ENCODE measurements around the gene PKDREJ.

The PKDREJ gene

DNA sequence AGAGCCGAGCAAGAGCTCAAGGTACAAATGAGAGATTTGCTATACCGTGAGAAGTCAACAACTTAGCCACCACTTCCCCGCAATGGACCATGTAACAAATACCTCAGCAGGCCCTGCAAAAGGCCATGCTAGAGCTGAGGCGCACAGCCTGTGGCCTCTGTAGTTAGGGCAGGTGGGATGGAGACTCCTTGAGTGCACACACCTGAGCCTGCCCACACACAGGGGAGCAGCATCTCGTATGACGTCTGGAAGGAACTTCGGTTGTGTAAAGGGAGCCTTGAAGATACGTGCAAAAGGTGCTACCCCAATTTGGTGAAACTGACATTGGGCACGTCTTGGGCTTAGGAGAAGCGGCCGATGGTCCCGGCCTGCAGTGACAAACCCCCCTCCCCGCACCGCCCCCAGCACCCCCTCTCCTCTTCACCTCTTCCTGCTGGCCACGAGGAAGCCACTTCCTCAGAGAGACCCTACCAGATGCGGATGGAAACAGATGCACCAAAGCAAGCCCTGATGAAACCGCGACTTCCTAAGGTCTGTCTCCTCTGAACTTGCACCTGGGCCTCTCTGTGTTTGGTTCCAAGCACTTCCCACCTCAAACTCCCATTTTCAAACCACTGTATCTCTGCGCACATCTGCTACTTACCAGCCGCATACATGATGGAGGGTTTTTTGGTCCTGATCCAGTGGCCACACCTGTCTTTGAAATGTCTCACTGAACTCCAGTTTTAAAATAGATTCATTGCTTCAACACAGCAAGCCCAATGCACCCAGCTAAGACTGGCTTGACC lies 23.7 kb downstream of the PKDREJ start:
- DNase-seq (ENCODE audit: low spot score), result no peak

GRCh38 chr22:46238541-46238940 lies 24.6 kb downstream of the PKDREJ start:
- DNase-seq (ENCODE audit: low spot score), result no peak

DNA sequence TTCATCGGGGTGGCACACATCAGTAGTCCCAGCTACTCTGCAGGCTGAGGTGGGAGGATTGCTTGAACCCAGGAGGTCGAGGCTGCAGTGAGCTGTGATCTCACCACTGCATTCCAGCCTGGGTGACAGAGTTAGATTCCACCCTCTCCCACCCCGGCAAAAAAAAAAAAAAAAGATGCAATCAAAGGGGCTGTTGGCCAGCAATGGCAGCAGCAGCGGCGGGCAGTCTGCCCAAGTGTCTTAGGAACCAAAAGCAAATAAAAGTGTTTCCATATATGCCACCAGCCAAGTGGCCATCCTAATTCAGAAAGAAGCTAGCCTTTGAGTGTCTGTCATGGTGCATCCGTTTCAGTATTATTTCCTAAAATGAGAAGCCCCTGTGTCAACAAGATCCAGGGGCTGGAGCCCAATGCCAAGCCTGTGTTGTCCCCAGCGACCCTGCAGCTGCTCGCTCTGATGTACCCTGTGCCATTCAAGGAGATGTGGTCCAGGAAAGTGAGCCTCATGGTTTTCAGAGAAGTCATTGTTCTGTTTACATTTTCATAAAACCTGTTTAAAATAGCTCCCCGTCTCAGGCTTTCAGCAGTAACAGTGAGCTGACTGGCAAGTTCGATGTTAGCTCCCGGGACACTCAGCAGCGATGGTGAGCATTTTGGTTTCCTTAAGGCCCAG lies 25.6 kb downstream of the PKDREJ start:
- DNase-seq (ENCODE audit: low spot score), result no peak

DNA sequence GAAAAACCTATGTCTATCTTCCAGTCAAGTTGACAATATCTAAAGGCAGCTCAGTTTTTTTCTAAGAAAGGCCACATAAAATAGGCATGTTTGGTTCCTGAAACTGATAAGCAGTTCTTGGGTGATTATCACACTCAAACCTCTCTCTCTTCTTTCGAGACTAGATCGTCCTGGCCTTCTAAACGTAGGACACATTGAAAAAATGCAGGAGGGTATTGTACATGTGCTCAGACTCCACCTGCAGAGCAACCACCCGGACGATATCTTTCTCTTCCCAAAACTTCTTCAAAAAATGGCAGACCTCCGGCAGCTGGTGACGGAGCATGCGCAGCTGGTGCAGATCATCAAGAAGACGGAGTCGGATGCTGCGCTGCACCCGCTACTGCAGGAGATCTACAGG lies 28.2 kb downstream of the PKDREJ start:
- DNase-seq (ENCODE audit: low spot score), result no peak

GRCh38 chr22:46233231-46233630 lies 29.9 kb downstream of the PKDREJ start:
- no peak for DNase-seq (ENCODE audit: low spot score)

DNA sequence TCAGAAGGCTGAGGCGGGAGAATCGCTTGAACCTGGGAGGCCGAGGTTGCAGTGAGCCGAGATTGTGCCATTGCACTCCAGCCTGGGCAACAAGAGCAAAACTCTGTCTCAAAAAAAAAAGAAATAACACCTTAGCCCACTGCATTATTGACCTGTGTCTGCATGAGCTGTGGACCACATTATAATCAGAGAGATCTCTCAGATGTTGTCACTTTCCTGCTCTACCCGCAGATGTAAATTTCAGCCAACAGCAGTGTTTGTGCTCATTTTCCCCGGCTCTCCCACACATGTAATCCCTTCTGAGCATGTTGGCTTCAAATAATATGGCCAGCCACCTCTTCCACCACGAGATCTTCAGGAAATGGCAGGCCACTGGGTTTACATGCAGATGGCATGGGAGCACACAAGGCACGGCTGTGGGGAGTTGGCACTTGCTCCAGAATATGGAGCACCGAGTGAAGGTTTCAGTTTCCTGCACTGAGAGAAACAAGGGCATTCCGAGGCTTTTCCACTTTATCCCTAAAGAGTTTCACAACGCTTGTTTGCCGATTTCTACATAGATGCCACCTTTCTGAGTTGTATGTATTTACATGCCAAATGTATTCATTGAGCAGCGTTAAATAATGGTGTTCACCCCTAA lies 32.8 kb downstream of the PKDREJ start:
- DNase-seq (ENCODE audit: low spot score), result no peak

- DNase-seq (ENCODE audit: low spot score), result no peak
Observed at GRCh38 chr22:46229701-46230100, 33.4 kb downstream of the PKDREJ start.

DNA sequence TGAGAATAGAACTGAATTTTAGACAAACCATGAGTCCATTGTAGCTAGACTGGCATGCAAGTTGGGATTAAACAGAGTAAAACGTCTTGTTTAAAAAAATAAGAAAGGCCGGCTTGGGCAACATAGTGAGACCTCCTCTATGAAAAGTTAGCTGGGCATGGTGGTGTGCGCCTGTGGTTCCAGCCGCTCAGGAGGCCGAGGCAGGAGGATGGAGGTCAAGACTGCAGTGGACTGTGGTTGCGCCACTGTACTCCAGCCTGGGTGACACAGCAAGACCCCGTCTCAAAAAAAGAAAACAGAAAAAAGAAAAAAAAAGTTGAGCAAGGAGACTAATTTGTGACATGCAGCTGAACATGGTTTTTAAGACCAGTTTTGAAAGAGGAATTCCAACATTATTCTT lies 36.6 kb downstream of the PKDREJ start:
- DNase-seq (ENCODE audit: low spot score), result no peak

DNA sequence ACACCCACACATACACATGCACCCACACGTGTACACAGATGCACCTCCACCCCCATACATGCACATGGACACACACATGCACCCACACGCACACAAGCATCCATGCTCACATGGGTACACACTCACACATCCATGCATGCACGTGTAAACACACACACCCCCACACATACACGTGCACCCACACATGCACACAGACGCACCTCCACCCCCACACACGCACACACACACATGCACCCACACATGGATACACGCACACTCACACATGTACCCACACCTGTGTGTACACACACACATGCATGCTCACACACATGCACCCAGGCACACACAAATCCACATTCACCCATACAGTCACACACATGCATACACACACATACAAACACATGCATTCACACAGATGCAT lies 37.5 kb downstream of the PKDREJ start:
- DNase-seq (ENCODE audit: low spot score), result no peak

DNA sequence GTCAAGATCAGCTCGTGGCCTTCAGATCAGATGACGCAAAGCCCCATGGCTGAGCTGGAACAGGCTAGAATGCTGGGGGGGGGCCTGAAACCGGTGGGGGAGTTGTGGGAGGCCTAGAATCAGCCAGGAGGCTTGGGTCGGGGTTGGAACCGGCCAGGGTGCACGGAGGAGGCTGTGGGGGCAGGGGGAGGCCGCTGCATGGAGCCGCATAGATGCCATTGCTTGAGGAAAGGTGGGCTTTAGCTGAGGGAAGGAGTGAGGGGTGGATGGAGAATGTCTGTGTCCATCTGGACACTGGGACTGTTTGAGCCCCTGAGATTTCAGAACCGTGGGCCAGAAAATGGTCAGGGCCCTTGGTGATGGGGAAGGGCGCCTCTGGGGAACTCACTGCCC lies 38.2 kb downstream of the PKDREJ start:
- no peak for DNase-seq (ENCODE audit: low spot score)

- no peak for DNase-seq (ENCODE audit: low spot score)
Observed at GRCh38 chr22:46224044-46224897, 38.9 kb downstream of the PKDREJ start.

DNA sequence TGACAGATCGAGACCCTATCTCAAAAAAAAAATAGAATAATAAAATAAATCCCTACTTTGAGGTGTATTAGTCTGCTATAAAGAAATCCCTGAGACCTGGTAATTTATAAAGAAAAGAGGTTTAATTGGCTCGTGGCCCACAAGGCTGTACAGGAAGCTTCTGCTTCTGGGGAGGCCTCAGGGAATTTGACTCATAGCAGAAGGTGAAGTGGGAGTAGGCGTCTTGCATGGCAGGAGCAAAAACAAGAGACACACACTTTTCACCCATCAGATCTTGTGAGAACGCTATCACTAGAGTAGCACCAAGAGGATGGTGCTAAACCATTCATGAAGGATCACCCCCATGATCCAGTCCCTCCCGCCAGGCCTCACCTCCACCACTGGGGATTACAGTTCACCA lies 42.2 kb downstream of the PKDREJ start:
- DNase-seq (ENCODE audit: low spot score), result no peak

DNA sequence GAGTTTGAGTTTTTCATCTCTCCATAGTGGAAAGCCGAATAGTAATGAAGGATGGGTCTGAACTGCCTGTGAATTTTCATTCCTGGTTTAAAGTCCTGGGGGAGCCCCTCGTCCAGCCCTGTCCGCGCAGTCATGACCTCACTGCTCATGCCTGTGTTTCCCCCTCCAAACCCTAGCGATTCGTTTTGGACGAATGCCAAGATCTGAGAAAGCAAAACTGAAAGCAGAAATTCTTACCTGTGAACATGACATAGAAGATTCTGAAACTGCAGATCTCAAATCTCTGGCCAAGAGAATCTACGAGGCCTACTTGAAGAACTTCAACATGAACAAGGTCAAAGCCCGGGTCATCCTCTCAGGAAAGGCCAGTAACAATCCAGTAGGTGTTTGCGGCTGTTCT lies 43.5 kb downstream of the PKDREJ start:
- no peak for DNase-seq (ENCODE audit: low spot score)

- DNase-seq (ENCODE audit: low spot score), result no peak
Observed at GRCh38 chr22:46214616-46215015, 48.5 kb downstream of the PKDREJ start.

GRCh38 chr22:46214149-46214548 lies 49.0 kb downstream of the PKDREJ start:
- DNase-seq (ENCODE audit: low spot score), result no peak

DNA sequence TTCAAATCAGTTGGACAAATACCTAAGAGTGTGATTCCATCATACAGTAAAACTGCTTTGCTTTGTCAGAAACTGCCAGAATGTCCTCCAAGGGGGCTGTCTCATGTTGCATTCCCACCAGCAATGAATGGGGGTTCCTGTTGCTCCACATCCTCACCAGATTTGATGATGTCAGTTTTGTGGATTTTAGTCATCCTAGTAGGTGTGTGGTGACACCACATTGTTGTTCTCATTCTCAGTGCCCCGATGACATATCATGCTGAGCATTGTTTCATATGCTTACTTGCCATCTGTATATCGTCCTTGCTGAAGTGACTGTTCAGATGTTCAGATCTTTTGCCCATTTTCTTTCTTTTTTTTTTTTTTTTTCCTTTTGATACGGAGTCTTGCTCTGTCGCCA lies 50.1 kb downstream of the PKDREJ start:
- no peak for DNase-seq (ENCODE audit: low spot score)

DNA sequence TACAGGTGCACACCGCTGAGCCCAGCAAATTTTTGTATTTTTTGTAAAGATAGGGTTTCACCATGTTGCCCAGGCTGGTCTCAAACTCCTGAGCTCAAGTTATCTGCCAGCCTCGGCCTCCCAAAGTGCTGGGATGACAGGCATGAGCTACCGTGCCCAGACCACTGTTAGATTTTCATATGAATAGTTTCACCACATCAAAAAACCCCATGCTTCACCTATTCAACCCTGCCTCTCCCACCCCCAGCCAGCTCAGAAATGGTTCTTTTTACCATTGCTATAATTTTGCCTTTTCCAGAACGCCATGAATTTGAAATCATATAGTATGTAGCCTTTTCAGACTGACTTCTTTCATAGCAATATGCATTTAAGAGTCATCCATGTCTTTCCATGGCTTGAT lies 50.9 kb downstream of the PKDREJ start:
- DNase-seq (ENCODE audit: low spot score), result no peak

DNA sequence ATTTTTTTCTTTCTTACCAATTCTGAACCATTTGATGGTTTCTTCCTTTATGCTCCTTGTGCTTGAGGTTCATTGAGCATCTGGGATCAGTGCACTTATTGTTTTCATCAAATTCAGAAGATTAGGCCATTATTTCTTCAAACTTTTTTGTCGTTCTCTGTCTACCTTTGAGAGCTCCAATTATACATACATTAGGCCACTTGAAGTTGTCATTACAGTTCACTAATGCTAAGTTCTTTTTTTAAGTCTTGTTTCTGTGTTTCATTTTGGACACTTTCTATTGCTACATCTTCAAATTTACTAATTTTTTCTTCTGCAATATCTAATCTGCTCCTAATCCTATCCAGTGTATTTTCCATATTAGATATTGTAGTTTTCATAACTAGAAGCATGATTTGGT lies 53.9 kb downstream of the PKDREJ start:
- no peak for DNase-seq (ENCODE audit: low spot score)

Measured in AG08395 (cell line).